ENCODE data around the gene PKNOX2.

PKNOX2 gene, protein sequence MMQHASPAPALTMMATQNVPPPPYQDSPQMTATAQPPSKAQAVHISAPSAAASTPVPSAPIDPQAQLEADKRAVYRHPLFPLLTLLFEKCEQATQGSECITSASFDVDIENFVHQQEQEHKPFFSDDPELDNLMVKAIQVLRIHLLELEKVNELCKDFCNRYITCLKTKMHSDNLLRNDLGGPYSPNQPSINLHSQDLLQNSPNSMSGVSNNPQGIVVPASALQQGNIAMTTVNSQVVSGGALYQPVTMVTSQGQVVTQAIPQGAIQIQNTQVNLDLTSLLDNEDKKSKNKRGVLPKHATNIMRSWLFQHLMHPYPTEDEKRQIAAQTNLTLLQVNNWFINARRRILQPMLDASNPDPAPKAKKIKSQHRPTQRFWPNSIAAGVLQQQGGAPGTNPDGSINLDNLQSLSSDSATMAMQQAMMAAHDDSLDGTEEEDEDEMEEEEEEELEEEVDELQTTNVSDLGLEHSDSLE

DNA sequence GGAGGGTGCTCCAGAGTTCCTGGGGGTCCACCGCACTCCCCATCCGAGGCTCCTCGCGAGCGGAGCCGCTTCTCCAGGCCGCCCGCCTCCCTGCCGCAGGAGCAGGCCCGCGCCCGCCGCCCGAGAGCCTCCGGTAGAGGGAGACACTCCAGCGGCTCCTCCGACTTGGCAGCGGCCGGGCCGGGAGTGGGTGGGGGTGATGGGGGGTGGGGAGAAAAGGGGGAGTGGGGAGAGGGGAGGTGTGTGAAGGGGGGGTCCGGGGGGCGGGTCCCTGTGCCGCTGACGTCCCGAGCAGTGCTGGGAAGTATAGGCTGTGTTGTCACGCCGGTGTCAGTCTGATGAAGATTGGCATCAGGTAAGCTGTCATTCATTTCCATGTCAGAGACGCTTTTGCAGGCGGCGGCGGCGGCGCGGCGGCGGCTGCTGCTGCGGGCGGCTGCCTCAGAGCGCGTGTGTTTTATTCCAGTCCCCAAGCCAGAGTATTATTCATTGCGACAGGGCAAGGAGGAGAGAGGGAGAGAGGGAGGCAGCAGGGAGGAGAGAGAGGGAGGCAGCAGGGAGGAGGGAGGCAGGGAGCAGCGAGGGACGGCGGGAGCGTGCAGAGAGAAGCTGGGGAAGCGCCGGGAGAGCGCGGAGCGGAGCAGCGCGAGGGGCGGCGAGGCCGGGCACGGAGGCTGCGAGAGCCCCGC is at the start of gene PKNOX2:
Gene PKNOX2, plus strand, starts transcription at position 330 of the 689 bp plus-strand sequence. CDS start 186,555 bp downstream, outside the sequence.
- Mint-ChIP-seq H3K27ac (no peak within 1 kb of the TSS), H3K9me3 (no peaks in the 10 kb centered on the region), H3K4me1 (ENCODE audit: low read depth) (peaks cover 10% of the 10 kb centered on the region), H3K4me3 (peak within 1 kb of the TSS; percentile 83), H3K36me3 (ENCODE audit: low read depth) (no peaks in the 10 kb centered on the region), H3K27me3 (peaks cover 68% of the 10 kb centered on the region)

DNA sequence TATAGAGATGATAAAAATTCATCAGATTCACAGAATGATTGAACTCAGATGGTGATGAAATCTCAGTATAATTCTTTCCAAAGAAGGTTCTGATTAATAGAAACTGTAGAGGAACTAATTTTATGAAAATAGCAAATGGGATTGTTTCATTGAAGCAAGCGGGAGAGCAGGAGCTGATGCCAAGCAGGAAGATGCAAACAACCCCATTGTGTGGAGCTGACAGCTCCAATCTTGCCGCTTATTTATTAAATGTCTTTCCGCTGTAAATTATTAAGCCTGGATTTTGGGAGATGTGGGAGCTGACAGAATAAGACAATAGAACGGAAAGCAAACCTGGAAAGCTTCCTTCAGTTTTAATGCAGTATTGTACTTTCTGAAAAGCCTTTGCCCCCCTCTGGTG is 47.1 kb upstream of the PKNOX2 start:
- H3K36me3 Mint-ChIP-seq (ENCODE audit: low read depth): no peaks in the 10 kb centered on the region
- H3K27ac Mint-ChIP-seq: no peak overlapping the region
- H3K9me3 Mint-ChIP-seq: no peaks in the 10 kb centered on the region
- H3K4me3 Mint-ChIP-seq: no peak overlapping the region
- H3K4me1 Mint-ChIP-seq (ENCODE audit: low read depth): no peaks in the 10 kb centered on the region
- peaks cover 32% of the 10 kb centered on the region for H3K27me3 Mint-ChIP-seq

DNA sequence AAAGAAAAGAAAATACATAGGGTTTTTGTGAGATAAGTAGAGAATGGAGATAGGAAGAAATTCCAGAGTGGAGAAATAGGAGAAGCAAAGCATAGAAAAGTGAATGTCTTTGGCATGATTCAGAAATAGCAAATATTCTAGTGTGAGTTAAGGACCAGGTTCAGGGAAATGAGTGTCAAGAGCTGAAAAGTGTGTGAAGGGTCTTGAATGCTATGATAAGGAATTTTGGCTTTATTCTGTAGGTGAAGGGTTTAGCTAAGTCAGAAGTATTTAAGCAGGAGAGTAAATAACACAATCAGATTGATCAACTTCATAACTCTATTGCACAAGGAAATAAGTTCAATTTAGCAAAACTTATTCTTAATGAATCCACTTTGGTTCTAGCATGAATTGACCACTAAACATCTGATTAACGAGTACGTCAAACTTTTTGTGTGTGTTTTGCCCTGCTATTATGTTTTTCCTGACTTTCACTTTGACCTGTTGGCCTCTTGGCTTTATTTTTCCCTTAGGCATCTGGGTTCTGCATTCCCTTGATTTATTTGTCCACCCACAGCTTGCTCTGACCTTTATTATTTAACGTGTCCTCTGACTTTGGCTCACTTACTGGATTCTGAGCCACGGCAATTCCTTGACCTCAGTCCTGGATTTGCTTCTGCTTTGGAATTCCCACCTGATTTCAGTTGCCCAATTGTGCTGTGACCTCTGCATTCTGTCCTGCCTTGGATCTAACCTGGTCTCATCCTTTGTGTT is 41.2 kb upstream of the PKNOX2 start:
- H3K9me3 Mint-ChIP-seq: no peaks in the 10 kb centered on the region

DNA sequence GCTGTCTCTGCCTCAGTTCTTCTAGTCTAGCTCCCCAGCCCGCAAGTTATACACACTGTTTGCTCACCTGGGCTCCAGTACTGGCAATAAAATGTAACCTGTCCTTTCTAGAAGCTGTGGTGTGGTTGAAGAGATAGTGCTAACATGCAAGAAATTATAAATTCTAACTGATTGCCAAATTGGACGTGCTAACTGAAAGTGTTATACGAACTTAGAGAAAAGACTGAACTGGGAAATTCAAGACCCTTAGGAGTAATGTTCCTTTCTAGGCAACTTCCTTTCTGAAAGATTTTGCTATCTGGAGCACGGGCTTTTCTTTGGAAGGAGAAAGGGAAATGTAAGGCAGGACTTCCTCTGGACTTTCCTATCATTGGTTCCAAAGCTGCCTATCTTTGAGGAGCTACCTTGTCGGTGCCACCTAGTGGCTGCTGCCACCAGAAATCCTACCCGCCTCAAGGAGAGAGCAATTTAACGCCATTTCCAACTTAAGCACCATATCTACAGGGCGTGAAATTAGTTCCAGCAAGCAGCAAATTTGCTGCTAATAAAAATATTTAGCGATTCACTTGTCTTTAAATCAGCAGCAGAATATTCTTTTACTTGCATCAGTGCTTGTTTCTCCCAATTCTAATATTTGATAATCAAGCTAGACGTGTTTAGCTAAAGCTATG is 40.5 kb upstream of the PKNOX2 start:
- Mint-ChIP-seq H3K4me1 (ENCODE audit: low read depth) (no peaks in the 10 kb centered on the region), H3K9me3 (no peaks in the 10 kb centered on the region), H3K27ac (no peak overlapping the region), H3K4me3 (no peak overlapping the region), H3K27me3 (peaks cover 40% of the 10 kb centered on the region), H3K36me3 (ENCODE audit: low read depth) (no peaks in the 10 kb centered on the region)

More for the DNA sequence above, 41.2 kb upstream of the PKNOX2 start:
- Mint-ChIP-seq H3K4me3 (no peak overlapping the region), H3K4me1 (ENCODE audit: low read depth) (no peaks in the 10 kb centered on the region), H3K27me3 (peaks cover 41% of the 10 kb centered on the region), H3K36me3 (ENCODE audit: low read depth) (no peaks in the 10 kb centered on the region), H3K27ac (no peak overlapping the region)

DNA sequence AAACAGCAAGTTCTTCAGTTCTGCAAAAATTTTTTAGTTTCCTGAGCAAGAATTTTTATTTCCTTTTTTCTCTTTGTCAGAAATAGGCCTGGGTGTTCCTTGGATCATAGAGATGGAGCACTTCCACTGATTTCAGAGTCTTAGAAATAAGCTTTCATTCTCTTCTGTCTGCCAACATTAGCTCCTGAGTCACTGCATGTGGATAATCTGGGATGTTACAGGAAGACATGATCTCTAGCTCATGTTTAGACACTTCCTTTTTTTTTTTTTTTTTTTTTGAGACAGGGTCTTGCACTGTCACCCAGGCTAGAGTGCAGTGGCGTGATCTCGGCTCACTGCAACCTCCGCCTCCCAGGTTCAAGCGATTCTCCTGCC is 39.9 kb upstream of the PKNOX2 start:
- no peaks in the 10 kb centered on the region for H3K36me3 Mint-ChIP-seq (ENCODE audit: low read depth)

DNA sequence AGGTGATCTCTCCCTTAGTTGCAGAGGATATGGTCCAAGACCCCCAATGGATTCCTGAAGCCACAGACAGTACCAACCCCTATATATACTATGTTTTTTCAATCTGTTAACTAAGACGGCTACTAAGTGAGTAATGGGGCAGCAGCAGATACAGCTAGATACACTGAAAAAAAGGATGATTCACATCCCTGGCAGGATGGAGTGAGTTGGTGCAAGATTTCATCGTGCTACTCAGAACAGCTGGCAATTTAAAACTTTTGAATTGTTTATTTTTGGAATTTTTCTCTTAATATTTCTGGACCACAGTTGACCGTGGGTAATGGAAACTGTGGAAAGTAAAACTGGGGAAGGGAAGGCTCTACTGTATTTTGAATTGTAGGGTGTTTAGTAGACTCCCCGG is 36.1 kb upstream of the PKNOX2 start:
- no peaks in the 10 kb centered on the region for H3K4me1 Mint-ChIP-seq (ENCODE audit: low read depth)
- H3K36me3 Mint-ChIP-seq (ENCODE audit: low read depth): no peaks in the 10 kb centered on the region
- H3K27me3 Mint-ChIP-seq: peaks cover 46% of the 10 kb centered on the region
- H3K27ac Mint-ChIP-seq: no peak overlapping the region
- H3K4me3 Mint-ChIP-seq: no peak overlapping the region
- H3K9me3 Mint-ChIP-seq: no peaks in the 10 kb centered on the region

More for the DNA sequence above, 39.9 kb upstream of the PKNOX2 start:
- Mint-ChIP-seq H3K4me1 (ENCODE audit: low read depth) (no peaks in the 10 kb centered on the region), H3K9me3 (no peaks in the 10 kb centered on the region), H3K27me3 (peaks cover 40% of the 10 kb centered on the region), H3K27ac (no peak overlapping the region), H3K4me3 (no peak overlapping the region)

DNA sequence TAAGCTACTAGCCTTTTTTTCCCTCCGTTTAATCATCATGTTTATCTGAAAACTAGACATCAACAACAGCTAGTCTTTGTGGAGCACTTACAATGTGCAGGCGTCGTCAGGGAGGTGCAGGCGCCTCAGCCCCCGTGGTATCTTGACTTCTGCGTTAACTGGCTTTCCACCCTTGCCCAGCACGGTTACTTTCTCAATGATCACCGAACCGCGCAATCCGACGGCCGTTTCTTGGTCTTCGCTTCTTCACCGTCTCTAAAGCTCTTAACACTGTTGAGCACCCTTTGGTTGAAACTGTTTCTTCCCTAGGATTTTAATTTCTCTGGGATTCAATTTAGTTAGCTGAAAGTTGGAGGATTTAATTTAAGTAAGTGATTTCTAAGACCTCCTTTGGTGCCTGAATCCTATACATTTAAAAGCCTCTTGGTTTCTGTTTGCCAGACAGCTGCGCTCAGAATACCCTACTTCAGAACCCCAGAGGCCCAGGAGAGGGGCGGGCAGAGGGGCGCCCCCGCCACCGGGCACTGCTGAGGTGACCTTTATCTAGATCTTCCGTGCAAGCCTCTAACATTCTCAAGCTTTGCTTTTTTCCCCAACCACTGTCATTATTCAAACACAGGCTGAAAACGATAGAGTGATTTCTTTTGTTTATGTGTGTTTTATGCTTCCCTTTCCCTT is 35.1 kb upstream of the PKNOX2 start:
- no peak overlapping the region for H3K4me3 Mint-ChIP-seq
- no peaks in the 10 kb centered on the region for H3K9me3 Mint-ChIP-seq
- H3K27me3 Mint-ChIP-seq: peaks cover 48% of the 10 kb centered on the region
- no peaks in the 10 kb centered on the region for H3K4me1 Mint-ChIP-seq (ENCODE audit: low read depth)
- H3K36me3 Mint-ChIP-seq (ENCODE audit: low read depth): no peaks in the 10 kb centered on the region
- no peak overlapping the region for H3K27ac Mint-ChIP-seq

DNA sequence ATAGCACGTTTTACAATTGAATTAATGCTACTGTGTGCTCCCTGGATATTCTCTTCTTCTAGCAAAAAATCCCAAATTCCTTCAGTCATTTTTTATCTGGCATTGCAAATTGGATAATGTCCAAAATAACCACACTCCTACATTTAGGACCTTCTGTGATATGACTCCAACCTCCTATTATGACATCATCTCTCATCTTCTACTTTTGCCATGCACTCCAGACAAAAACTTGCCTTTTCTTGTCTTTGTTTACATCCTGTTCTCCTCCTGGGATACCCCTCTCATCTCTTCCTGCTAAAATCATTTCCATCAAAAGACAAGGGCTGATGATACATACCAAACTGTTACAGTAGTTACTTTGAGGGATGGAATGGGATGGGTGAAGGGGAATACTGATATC is 32.5 kb upstream of the PKNOX2 start:
- H3K4me3 Mint-ChIP-seq: no peak overlapping the region
- H3K4me1 Mint-ChIP-seq (ENCODE audit: low read depth): no peaks in the 10 kb centered on the region
- H3K36me3 Mint-ChIP-seq (ENCODE audit: low read depth): no peaks in the 10 kb centered on the region
- no peaks in the 10 kb centered on the region for H3K9me3 Mint-ChIP-seq
- peaks cover 55% of the 10 kb centered on the region for H3K27me3 Mint-ChIP-seq
- H3K27ac Mint-ChIP-seq: no peak overlapping the region

DNA sequence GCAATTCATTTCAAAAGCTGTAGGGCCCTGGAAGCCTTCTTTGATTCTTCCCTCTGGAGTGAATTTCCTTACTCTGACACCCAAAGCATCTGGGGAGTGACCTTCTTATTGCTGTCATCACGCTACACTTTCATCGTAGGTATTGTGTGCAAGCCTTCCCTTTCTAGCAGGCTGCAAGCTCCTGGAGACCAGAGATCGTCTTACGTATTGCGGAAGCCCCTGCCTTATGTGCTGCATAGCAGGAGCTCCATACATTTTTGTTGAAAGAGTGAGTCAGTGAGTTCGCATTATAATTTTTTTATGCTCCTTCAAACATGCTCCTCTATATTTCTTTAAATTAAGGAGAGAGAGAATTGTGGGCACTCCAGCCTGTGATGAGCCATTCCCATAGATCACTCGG is 32.0 kb upstream of the PKNOX2 start:
- Mint-ChIP-seq H3K4me1 (ENCODE audit: low read depth) (no peaks in the 10 kb centered on the region), H3K9me3 (no peaks in the 10 kb centered on the region), H3K4me3 (no peak overlapping the region), H3K36me3 (ENCODE audit: low read depth) (no peaks in the 10 kb centered on the region), H3K27ac (no peak overlapping the region), H3K27me3 (peaks cover 52% of the 10 kb centered on the region)

DNA sequence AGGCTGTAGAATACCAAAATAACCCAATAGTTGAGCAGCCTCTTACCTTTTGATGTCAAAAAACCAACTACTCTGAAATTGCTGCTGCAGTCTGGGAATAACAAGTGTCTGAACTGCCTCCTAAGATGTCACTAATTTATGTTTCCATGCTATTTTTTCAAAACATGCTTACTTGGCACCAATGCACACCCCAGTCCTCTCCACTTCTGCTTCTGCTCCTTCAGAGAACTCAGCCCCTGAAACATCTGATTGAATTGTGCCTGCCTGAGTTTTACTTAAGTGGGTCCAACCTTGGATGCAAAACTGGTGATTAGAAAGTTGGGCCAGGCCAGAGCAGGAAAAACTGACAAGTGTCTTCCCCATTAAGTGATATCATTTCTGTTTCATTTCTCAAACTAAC is 28.6 kb upstream of the PKNOX2 start:
- Mint-ChIP-seq H3K4me3 (no peak overlapping the region), H3K9me3 (no peaks in the 10 kb centered on the region), H3K27me3 (peaks cover 48% of the 10 kb centered on the region), H3K27ac (no peak overlapping the region), H3K4me1 (ENCODE audit: low read depth) (no peaks in the 10 kb centered on the region), H3K36me3 (ENCODE audit: low read depth) (no peaks in the 10 kb centered on the region)

DNA sequence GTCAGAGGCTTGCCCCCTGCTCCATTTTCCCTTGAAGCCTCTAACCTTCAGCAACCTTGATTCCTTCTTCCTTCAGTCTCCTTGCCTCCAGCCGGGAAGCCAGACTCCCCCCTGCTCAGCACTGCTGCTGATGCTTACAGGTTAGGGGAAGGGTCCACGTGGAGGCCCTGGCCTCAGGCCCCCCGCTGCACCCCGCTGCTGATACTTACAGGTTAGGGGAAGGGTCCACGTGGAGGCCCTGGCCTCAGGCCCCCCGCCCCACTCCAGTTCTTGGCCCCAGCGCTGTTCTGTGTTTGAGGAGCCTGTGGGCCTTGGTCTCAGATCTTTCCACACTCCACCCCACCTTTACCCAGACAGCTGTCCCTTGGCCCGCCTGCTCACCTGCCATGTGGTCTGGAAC is 25.6 kb upstream of the PKNOX2 start:
- no peak overlapping the region for H3K4me3 Mint-ChIP-seq
- no peaks in the 10 kb centered on the region for H3K9me3 Mint-ChIP-seq
- H3K36me3 Mint-ChIP-seq (ENCODE audit: low read depth): no peaks in the 10 kb centered on the region
- H3K4me1 Mint-ChIP-seq (ENCODE audit: low read depth): no peaks in the 10 kb centered on the region
- H3K27me3 Mint-ChIP-seq: peaks cover 42% of the 10 kb centered on the region
- H3K27ac Mint-ChIP-seq: no peak overlapping the region

DNA sequence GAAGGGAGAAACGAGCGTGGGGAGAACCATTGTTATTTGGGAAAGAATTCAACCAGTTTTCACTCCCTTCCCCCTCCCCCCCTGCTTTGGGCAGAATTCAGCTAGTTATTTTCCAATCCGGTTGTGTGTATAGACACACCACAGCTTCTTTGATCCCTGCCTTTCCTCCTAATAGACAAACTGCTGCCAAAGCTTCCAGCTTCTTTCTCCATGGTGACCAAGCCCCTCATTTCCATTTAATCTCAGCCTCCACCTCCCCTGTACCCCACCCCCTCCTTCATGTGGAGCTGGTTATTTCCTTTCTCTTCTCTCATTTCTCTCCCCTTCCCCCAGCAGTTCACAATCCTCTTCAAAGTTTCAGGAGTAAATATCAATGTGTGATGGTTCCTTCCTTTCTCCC is 24.8 kb upstream of the PKNOX2 start:
- Mint-ChIP-seq H3K27ac (no peak overlapping the region), H3K9me3 (no peaks in the 10 kb centered on the region), H3K36me3 (ENCODE audit: low read depth) (no peaks in the 10 kb centered on the region), H3K27me3 (peaks cover 37% of the 10 kb centered on the region), H3K4me3 (no peak overlapping the region), H3K4me1 (ENCODE audit: low read depth) (no peaks in the 10 kb centered on the region)

DNA sequence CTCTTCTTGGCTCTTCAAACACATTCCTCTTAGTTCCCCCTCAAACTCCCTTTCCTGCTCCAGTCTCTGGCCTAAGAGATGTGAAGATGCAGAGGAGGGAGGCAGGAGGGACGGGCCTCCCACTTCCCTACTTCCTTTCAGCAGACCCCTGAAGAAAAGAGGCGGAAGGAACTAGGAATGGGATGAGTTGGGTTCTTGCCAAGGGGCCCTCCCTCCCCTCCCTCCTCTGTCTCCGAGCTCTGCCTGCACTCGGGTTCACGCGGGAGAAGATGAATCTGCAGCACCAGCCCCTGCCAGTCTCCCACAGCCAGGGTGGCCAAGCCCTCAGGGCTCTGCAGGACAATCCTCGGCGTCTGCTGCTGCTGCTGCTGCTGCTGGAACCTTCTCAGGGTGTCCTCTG is 24.3 kb upstream of the PKNOX2 start:
- H3K9me3 Mint-ChIP-seq: no peaks in the 10 kb centered on the region
- no peaks in the 10 kb centered on the region for H3K4me1 Mint-ChIP-seq (ENCODE audit: low read depth)

DNA sequence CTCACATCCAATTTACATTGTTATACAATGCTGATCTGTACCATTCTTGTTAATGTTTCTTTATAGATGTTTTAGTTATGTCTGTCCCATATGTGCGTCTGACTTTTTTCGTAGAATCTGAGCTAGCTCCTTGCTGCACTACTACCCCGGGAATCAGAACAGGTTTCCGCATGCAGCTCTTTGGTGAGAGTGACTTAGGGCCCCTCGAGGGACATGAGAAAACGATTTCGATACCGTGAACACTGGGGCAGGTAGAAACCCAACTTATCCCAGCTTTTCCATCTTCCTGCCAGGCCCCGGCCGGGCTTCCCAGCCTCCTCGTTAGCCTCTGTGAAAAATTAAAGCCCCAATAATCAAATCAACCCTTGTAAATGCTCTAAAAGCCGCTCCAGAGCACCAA is 23.4 kb upstream of the PKNOX2 start:
- Mint-ChIP-seq H3K4me3 (no peak overlapping the region), H3K27ac (no peak overlapping the region), H3K27me3 (peaks cover 29% of the 10 kb centered on the region), H3K4me1 (ENCODE audit: low read depth) (no peaks in the 10 kb centered on the region), H3K36me3 (ENCODE audit: low read depth) (no peaks in the 10 kb centered on the region), H3K9me3 (no peaks in the 10 kb centered on the region)

More for the DNA sequence above, 24.3 kb upstream of the PKNOX2 start:
- Mint-ChIP-seq H3K36me3 (ENCODE audit: low read depth) (no peaks in the 10 kb centered on the region), H3K27ac (no peak overlapping the region), H3K4me3 (no peak overlapping the region), H3K27me3 (peaks cover 33% of the 10 kb centered on the region)
